Adipocyte (in vitro differentiated cells): ENCODE measurements around the gene ERVK3-1.
"Not testable (repeated sequence)": the region's sequence is repeated elsewhere in the genome, so short reads cannot be mapped to it uniquely, and the experiment has no call there.

Experiments used
- DNase-seq: peaks from one replicate; pipeline ENCODE4 v3.0.0-alpha.2; 2015; ENCODE audit warnings: low read depth
- H3K27me3 ChIP-seq: replicated peaks from 2 replicates; pipeline ENCODE4 v1.7.0; 2013; ENCODE audit warnings: mild to moderate bottlenecking, low read length, moderate library complexity; ENCODE audit not compliant: control insufficient read depth, insufficient read depth
- H3K36me3 ChIP-seq: 2 replicates; pipeline ENCODE4 v1.7.0; 2013; ENCODE audit warnings: low read length, mild to moderate bottlenecking, moderate library complexity; ENCODE audit not compliant: control insufficient read depth, insufficient read depth, severe bottlenecking
- H3K4me1 ChIP-seq: 2 replicates; pipeline ENCODE4 v1.7.0; 2013; ENCODE audit warnings: mild to moderate bottlenecking, low read length, moderate library complexity; ENCODE audit not compliant: control insufficient read depth, insufficient read depth
- H3K4me3 ChIP-seq: 2 replicates; pipeline ENCODE4 v1.7.0; 2013; ENCODE audit warnings: mild to moderate bottlenecking, low read length, moderate library complexity
- H3K9ac ChIP-seq: 2 replicates; pipeline ENCODE4 v1.7.0; 2013; ENCODE audit warnings: mild to moderate bottlenecking, low read length, moderate library complexity
- H3K9me3 ChIP-seq: 2 replicates; pipeline ENCODE4 v1.7.0; 2013; ENCODE audit warnings: mild to moderate bottlenecking, low read length, moderate library complexity; ENCODE audit not compliant: control insufficient read depth

Gene ERVK3-1

GRCh38 chr19:58305065-58305931 lies at the start of gene ERVK3-1:
Gene ERVK3-1 (plus strand): TSS chr19:58305377. CDS start chr19:58312169, 6,792 bp downstream.
- Histone ChIP-seq H3K4me1 (peaks cover 14% of the 10 kb centered on the region), H3K9ac (peak within 1 kb of the TSS; percentile 90), H3K9me3 (no peaks in the 10 kb centered on the region), H3K4me3 (peak within 1 kb of the TSS; percentile 90), H3K27me3 (no peaks in the 10 kb centered on the region), H3K36me3 (peaks cover 35% of the 10 kb centered on the region)
- peak; percentile 99 for DNase-seq

- peaks cover 97% of the 10 kb centered on the region for H3K36me3 ChIP-seq
- not testable (repeated sequence) for H3K4me1 ChIP-seq, H3K27me3 ChIP-seq, DNase-seq, H3K9ac ChIP-seq
- H3K4me3 ChIP-seq = peak overlapping the region; percentile 70
- H3K9me3 ChIP-seq = peaks cover 98% of the 10 kb centered on the region
Measured at GRCh38 chr19:58258259-58258658, 46.9 kb upstream of the ERVK3-1 start.

- DNase-seq = no peak
- Histone ChIP-seq H3K9me3 (peaks cover 100% of the 10 kb centered on the region), H3K9ac (no peak overlapping the region), H3K36me3 (peaks cover 92% of the 10 kb centered on the region), H3K4me3 (peak overlapping the region; percentile 66), H3K4me1 (no peaks in the 10 kb centered on the region), H3K27me3 (no peaks in the 10 kb centered on the region)
Measured at GRCh38 chr19:58261600-58261967, 43.6 kb upstream of the ERVK3-1 start.

- peak overlapping the region; percentile 66 for H3K4me3 ChIP-seq
- H3K4me1 ChIP-seq = no peaks in the 10 kb centered on the region
- H3K9ac ChIP-seq = no peak overlapping the region
- no peak for DNase-seq
- no peaks in the 10 kb centered on the region for H3K27me3 ChIP-seq
- peaks cover 89% of the 10 kb centered on the region for H3K36me3 ChIP-seq
- peaks cover 100% of the 10 kb centered on the region for H3K9me3 ChIP-seq
Measured at GRCh38 chr19:58261968-58262921, 42.9 kb upstream of the ERVK3-1 start.

GRCh38 chr19:58262922-58263296 lies 42.3 kb upstream of the ERVK3-1 start:
- Histone ChIP-seq H3K9me3 (peaks cover 100% of the 10 kb centered on the region), H3K4me1 (no peaks in the 10 kb centered on the region), H3K9ac (no peak overlapping the region), H3K36me3 (peaks cover 82% of the 10 kb centered on the region), H3K4me3 (peak overlapping the region; percentile 66), H3K27me3 (no peaks in the 10 kb centered on the region)
- no peak for DNase-seq

GRCh38 chr19:58265100-58265499 lies 40.1 kb upstream of the ERVK3-1 start:
- H3K4me3 ChIP-seq = peak overlapping the region; percentile 66
- H3K9me3 ChIP-seq = peaks cover 100% of the 10 kb centered on the region

GRCh38 chr19:58268344-58268743 lies 36.8 kb upstream of the ERVK3-1 start:
- H3K27me3 ChIP-seq = no peaks in the 10 kb centered on the region
- H3K4me3 ChIP-seq = peak overlapping the region; percentile 62
- H3K9ac ChIP-seq = no peak overlapping the region
- no peak for DNase-seq
- H3K9me3 ChIP-seq = peaks cover 93% of the 10 kb centered on the region
- no peaks in the 10 kb centered on the region for H3K4me1 ChIP-seq
- peaks cover 69% of the 10 kb centered on the region for H3K36me3 ChIP-seq

More at GRCh38 chr19:58265100-58265499, 40.1 kb upstream of the ERVK3-1 start:
- Histone ChIP-seq H3K4me1 (no peaks in the 10 kb centered on the region), H3K9ac (no peak overlapping the region), H3K27me3 (no peaks in the 10 kb centered on the region), H3K36me3 (peaks cover 74% of the 10 kb centered on the region)
- DNase-seq = no peak

- Histone ChIP-seq H3K9ac (no peak overlapping the region), H3K27me3 (no peaks in the 10 kb centered on the region), H3K9me3 (peaks cover 54% of the 10 kb centered on the region), H3K4me3 (peak overlapping the region; percentile 44), H3K4me1 (peaks cover 9% of the 10 kb centered on the region), H3K36me3 (peaks cover 50% of the 10 kb centered on the region)
- no peak for DNase-seq
Measured at GRCh38 chr19:58274771-58275201, 30.4 kb upstream of the ERVK3-1 start.

- no peak overlapping the region for H3K9ac ChIP-seq
- no peaks in the 10 kb centered on the region for H3K27me3 ChIP-seq
- peaks cover 47% of the 10 kb centered on the region for H3K36me3 ChIP-seq
- H3K9me3 ChIP-seq = peaks cover 46% of the 10 kb centered on the region
- H3K4me1 ChIP-seq = peaks cover 16% of the 10 kb centered on the region
- no peak overlapping the region for H3K4me3 ChIP-seq
- no peak for DNase-seq
Measured at GRCh38 chr19:58275564-58275963, 29.6 kb upstream of the ERVK3-1 start.

GRCh38 chr19:58277197-58277596 lies 28.0 kb upstream of the ERVK3-1 start:
- Histone ChIP-seq H3K9me3 (peaks cover 30% of the 10 kb centered on the region), H3K9ac (no peak overlapping the region), H3K4me3 (peak overlapping the region; percentile 95), H3K4me1 (peaks cover 16% of the 10 kb centered on the region), H3K36me3 (peaks cover 39% of the 10 kb centered on the region), H3K27me3 (no peaks in the 10 kb centered on the region)
- DNase-seq = no peak
